HFFc6 (cell line): Measurements from ENCODE around the gene OLA1. TPM values are rescaled to one million over a fixed set of nuclear protein-coding genes. Genes with fewer than 3 reads are reported as not detected.

ENCODE experiments used
- DNase-seq: peaks from one replicate; pipeline ENCODE4 v3.0.0-alpha.2; 2018
- H3K27ac Mint-ChIP-seq: 2 replicates; pipeline ENCODE4 v1.8.0; 2020; ENCODE audit warnings: mild to moderate bottlenecking, mixed read lengths
- H3K27me3 Mint-ChIP-seq: 2 replicates; pipeline ENCODE4 v1.8.0; 2021; ENCODE audit warnings: mild to moderate bottlenecking, moderate library complexity, mixed read lengths; ENCODE audit not compliant: insufficient read depth
- H3K36me3 Mint-ChIP-seq: 2 replicates; pipeline ENCODE4 v1.8.0; 2021; ENCODE audit warnings: low read depth, mixed read lengths
- H3K4me1 Mint-ChIP-seq: 2 replicates; pipeline ENCODE4 v1.8.0; 2020; ENCODE audit warnings: low read depth, mixed read lengths
- H3K4me3 Mint-ChIP-seq: 2 replicates; pipeline ENCODE4 v1.8.0; 2020; ENCODE audit warnings: mild to moderate bottlenecking, moderate library complexity, mixed read lengths
- H3K9me3 Mint-ChIP-seq: 2 replicates; pipeline ENCODE4 v1.8.0; 2020; ENCODE audit warnings: mild to moderate bottlenecking, mixed read lengths
- CTCF ChIP-seq: fragments of 200-600 bp; sonication (generic); IDR thresholded peaks from 2 replicates; pipeline ENCODE4 v1.5.0; 2021; ENCODE audit warnings: antibody characterized with exemption, mild to moderate bottlenecking
- total RNA-seq, 6 experiments: library from RNA; stranded (reverse); fragmentation: NEBNext Ultra II Directional; extraction: Animal tissue kit (Norgen Biotek cat#: 25700); gene quantifications; 2 replicates in 1 of 6; 3 replicates in 5 of 6; pipeline ENCODE4 v1.2.3, GENCODE V29; 2021

OLA1 gene
- total RNA-seq, 6 experiments from 2014 or later: 105 to 123 (median 106) TPM

GRCh38 chr2:174040417-174040701, 208.0 kb downstream of the OLA1 start:
- TF ChIP-seq CTCF: no peak
- peaks cover 27% of the 10 kb centered on the region for H3K4me1 Mint-ChIP-seq
- no peak overlapping the region for H3K27ac Mint-ChIP-seq

GRCh38 chr2:174039551-174040416, 208.5 kb downstream of the OLA1 start:
- DNase-seq: peak; percentile 94
- peak; percentile 95 for TF ChIP-seq CTCF
- Mint-ChIP-seq H3K4me1 (peaks cover 33% of the 10 kb centered on the region), H3K27ac (peak overlapping the region; percentile 93), H3K36me3 (no peaks in the 10 kb centered on the region), H3K27me3 (no peaks in the 10 kb centered on the region; the same call in 1 of the 2 replicates), H3K4me3 (peak overlapping the region; percentile 43), H3K9me3 (no peaks in the 10 kb centered on the region)

More at GRCh38 chr2:174040417-174040701, 208.0 kb downstream of the OLA1 start:
- no peak overlapping the region for H3K4me3 Mint-ChIP-seq
- H3K27me3 Mint-ChIP-seq: no peaks in the 10 kb centered on the region; the same call in 1 of the 2 replicates
- no peaks in the 10 kb centered on the region for H3K9me3 Mint-ChIP-seq
- DNase-seq: no peak
- no peaks in the 10 kb centered on the region for H3K36me3 Mint-ChIP-seq

GRCh38 chr2:174038462-174038861, 209.9 kb downstream of the OLA1 start:
- Mint-ChIP-seq H3K4me3 (no peak overlapping the region), H3K36me3 (no peaks in the 10 kb centered on the region), H3K27me3 (no peaks in the 10 kb centered on the region; the same call in 1 of the 2 replicates), H3K27ac (peak overlapping the region; percentile 61; the same call in 1 of the 2 replicates), H3K4me1 (peaks cover 46% of the 10 kb centered on the region), H3K9me3 (no peaks in the 10 kb centered on the region)
- no peak for DNase-seq
- no peak for TF ChIP-seq CTCF

GRCh38 chr2:174036825-174037224, 211.5 kb downstream of the OLA1 start:
- no peaks in the 10 kb centered on the region for H3K36me3 Mint-ChIP-seq
- DNase-seq: no peak
- no peak overlapping the region for H3K27ac Mint-ChIP-seq
- peaks cover 4% of the 10 kb centered on the region for H3K9me3 Mint-ChIP-seq
- peaks cover 62% of the 10 kb centered on the region for H3K4me1 Mint-ChIP-seq
- no peak for TF ChIP-seq CTCF
- no peaks in the 10 kb centered on the region; the same call in 1 of the 2 replicates for H3K27me3 Mint-ChIP-seq
- H3K4me3 Mint-ChIP-seq: no peak overlapping the region

- Mint-ChIP-seq H3K27ac (no peak overlapping the region), H3K36me3 (no peaks in the 10 kb centered on the region), H3K9me3 (peaks cover 4% of the 10 kb centered on the region), H3K27me3 (no peaks in the 10 kb centered on the region; the same call in 1 of the 2 replicates), H3K4me3 (no peak overlapping the region), H3K4me1 (peaks cover 69% of the 10 kb centered on the region)
- peak; percentile 56 for TF ChIP-seq CTCF
- DNase-seq: no peak
These were observed 212.2 kb downstream of the OLA1 start for GRCh38 chr2:174035981-174036742.
